CD8-positive, alpha-beta memory T cell (primary cell): ENCODE results near the gene CEMIP2. TPM values are rescaled to one million over a fixed set of nuclear protein-coding genes. Genes with fewer than 3 reads are reported as not detected.
"Not testable (repeated sequence)": the region's sequence is repeated elsewhere in the genome, so short reads cannot be mapped to it uniquely, and the experiment has no call there.

Experiments used
- CTCF ChIA-PET: fragments of 350-600 bp; sonication (Branson Sonifier 250); formaldehyde crosslinking; loops from one replicate; lab custom pipeline; 2021; ENCODE audit warnings: antibody characterized with exemption; lab: Charles Lee
- POLR2A ChIA-PET: fragments of 350-600 bp; sonication (Branson Sonifier 250); formaldehyde crosslinking; loops from one replicate; lab custom pipeline; 2021; ENCODE audit warnings: antibody characterized with exemption; lab: Charles Lee
- DNase-seq, 5 donors: peaks; one replicate each; pipeline versions ENCODE4 v3.0.0 to v3.0.0-alpha.2; 2020 to 2022; ENCODE audit warnings: mixed read lengths in 1 of 5
- H3K27ac ChIP-seq: one replicate; pipeline ENCODE4 v1.7.0; 2013; ENCODE audit warnings: low read depth, mild to moderate bottlenecking, low read length, moderate library complexity
- H3K27me3 ChIP-seq: 2 replicates; pipeline ENCODE4 v1.7.0; 2013; ENCODE audit warnings: low read length, mild to moderate bottlenecking; ENCODE audit not compliant: insufficient read depth, poor library complexity, severe bottlenecking
- H3K36me3 ChIP-seq: 2 replicates; pipeline ENCODE4 v1.7.0; 2013; ENCODE audit warnings: mild to moderate bottlenecking, low read length, moderate library complexity; ENCODE audit not compliant: insufficient read depth
- H3K4me1 ChIP-seq: 2 replicates; pipeline ENCODE4 v1.7.0; 2013; ENCODE audit warnings: mild to moderate bottlenecking, low read length, moderate library complexity; ENCODE audit not compliant: insufficient read depth
- H3K4me3 ChIP-seq: 2 replicates; pipeline ENCODE4 v1.7.0; 2013; ENCODE audit warnings: mild to moderate bottlenecking, low read length
- H3K9me3 ChIP-seq: 2 replicates; pipeline ENCODE4 v1.7.0; 2013; ENCODE audit warnings: mild to moderate bottlenecking, low read length
- H3K27ac Mint-ChIP-seq, 8 donors: one replicate each; pipeline ENCODE4 v1.8.0; 2020 to 2021; ENCODE audit warnings: mixed read lengths in 8 of 8, mild to moderate bottlenecking in 6 of 8, inconsistent platforms in 3 of 8, moderate library complexity in 3 of 8
- H3K27me3 Mint-ChIP-seq, 2 donors: one replicate each; pipeline ENCODE4 v1.8.0; 2020 to 2021; ENCODE audit warnings: mixed read lengths in 2 of 2, mild to moderate bottlenecking in 1 of 2, moderate library complexity in 1 of 2
- H3K36me3 Mint-ChIP-seq, 3 donors: one replicate each; pipeline ENCODE4 v1.8.0; 2020 to 2021; ENCODE audit warnings: mixed read lengths in 3 of 3, inconsistent platforms in 1 of 3, mild to moderate bottlenecking in 1 of 3
- H3K4me1 Mint-ChIP-seq, 3 donors: one replicate each; pipeline ENCODE4 v1.8.0; 2020 to 2021; ENCODE audit warnings: mixed read lengths in 3 of 3, inconsistent platforms in 1 of 3, mild to moderate bottlenecking in 1 of 3
- H3K4me3 Mint-ChIP-seq, 7 donors: one replicate each; pipeline ENCODE4 v1.8.0; 2020 to 2021; ENCODE audit warnings: mixed read lengths in 7 of 7, mild to moderate bottlenecking in 6 of 7, moderate library complexity in 4 of 7, inconsistent platforms in 2 of 7
- H3K9me3 Mint-ChIP-seq, 5 donors: one replicate each; pipeline ENCODE4 v1.8.0; 2020 to 2022; ENCODE audit warnings: mixed read lengths in 5 of 5, mild to moderate bottlenecking in 3 of 5, moderate library complexity in 2 of 5, inconsistent platforms in 1 of 5
- polyA plus RNA-seq: library from polyadenylated mRNA; unstranded; fragments of 300-500 nt; fragmentation: Illumina TruSeq; gene quantifications from one replicate; pipeline ENCODE4 v1.2.3, GENCODE V29; 2021
- total RNA-seq, 2 experiments: library from RNA; stranded (reverse); gene quantifications; one replicate each; pipeline ENCODE4 v1.2.3, GENCODE V29; 2021

The CEMIP2 gene
- total and polyA plus RNA-seq, 3 experiments from 2014 or later = 8.8 to 75.5 (median 74.1) TPM

- Mint-ChIP-seq H3K27me3 (peaks cover 0 to 1% of the 10 kb centered on the region in 2 donors), H3K27ac (no peak overlapping the region), H3K4me1 (peaks cover 0 to 15% (median 10%) of the 10 kb centered on the region in 3 donors), H3K9me3 (no peaks in the 10 kb centered on the region), H3K4me3 (no peak overlapping the region), H3K36me3 (peaks cover 20 to 78% (median 29%) of the 10 kb centered on the region in 3 donors)
- no peak overlapping the region for H3K27ac ChIP-seq
- no peaks in the 10 kb centered on the region for H3K27me3 ChIP-seq
- H3K4me3 ChIP-seq = no peak overlapping the region
- no peaks in the 10 kb centered on the region for H3K4me1 ChIP-seq
- POLR2A ChIA-PET = no interaction called here
- no peaks in the 10 kb centered on the region for H3K9me3 ChIP-seq
- DNase-seq = no peak
- CTCF ChIA-PET = no interaction called here
- H3K36me3 ChIP-seq = peaks cover 24% of the 10 kb centered on the region
Observed at GRCh38 chr9:71692337-71692736, 76.0 kb downstream of the CEMIP2 start.

- H3K9me3 Mint-ChIP-seq, H3K4me3 Mint-ChIP-seq, DNase-seq, H3K9me3 ChIP-seq, H3K4me1 ChIP-seq, H3K27ac Mint-ChIP-seq, H3K4me3 ChIP-seq, POLR2A ChIA-PET, CTCF ChIA-PET, H3K27me3 ChIP-seq, H3K27ac ChIP-seq, H3K27me3 Mint-ChIP-seq: not testable (repeated sequence)
- peaks cover 22% of the 10 kb centered on the region for H3K36me3 ChIP-seq
- Mint-ChIP-seq H3K36me3 (peaks cover 20 to 72% (median 29%) of the 10 kb centered on the region in 3 donors), H3K4me1 (peaks cover 6 to 22% (median 14%) of the 10 kb centered on the region in 3 donors)
Observed at GRCh38 chr9:71691576-71691975, 76.7 kb downstream of the CEMIP2 start.

- Histone ChIP-seq H3K27ac (no peak overlapping the region), H3K27me3 (no peaks in the 10 kb centered on the region), H3K4me3 (no peak overlapping the region), H3K4me1 (peaks cover 8% of the 10 kb centered on the region), H3K9me3 (no peaks in the 10 kb centered on the region), H3K36me3 (peaks cover 22% of the 10 kb centered on the region)
- ChIA-PET POLR2A (no interaction called here), CTCF (interaction anchor here (1.2 kb wide), 1 partner anchor 86 kb away, joined by 3 read pairs; no protein-coding TSS in a partner anchor)
- Mint-ChIP-seq H3K9me3 (no peaks in the 10 kb centered on the region), H3K27ac (no peak overlapping the region), H3K4me3 (no peak overlapping the region), H3K36me3 (peaks cover 20 to 71% (median 29%) of the 10 kb centered on the region in 3 donors), H3K27me3 (peaks cover 0 to 1% of the 10 kb centered on the region in 2 donors), H3K4me1 (peaks cover 14 to 29% (median 22%) of the 10 kb centered on the region in 3 donors)
- DNase-seq = no peak
Observed at GRCh38 chr9:71690689-71691435, 77.5 kb downstream of the CEMIP2 start.

DNA sequence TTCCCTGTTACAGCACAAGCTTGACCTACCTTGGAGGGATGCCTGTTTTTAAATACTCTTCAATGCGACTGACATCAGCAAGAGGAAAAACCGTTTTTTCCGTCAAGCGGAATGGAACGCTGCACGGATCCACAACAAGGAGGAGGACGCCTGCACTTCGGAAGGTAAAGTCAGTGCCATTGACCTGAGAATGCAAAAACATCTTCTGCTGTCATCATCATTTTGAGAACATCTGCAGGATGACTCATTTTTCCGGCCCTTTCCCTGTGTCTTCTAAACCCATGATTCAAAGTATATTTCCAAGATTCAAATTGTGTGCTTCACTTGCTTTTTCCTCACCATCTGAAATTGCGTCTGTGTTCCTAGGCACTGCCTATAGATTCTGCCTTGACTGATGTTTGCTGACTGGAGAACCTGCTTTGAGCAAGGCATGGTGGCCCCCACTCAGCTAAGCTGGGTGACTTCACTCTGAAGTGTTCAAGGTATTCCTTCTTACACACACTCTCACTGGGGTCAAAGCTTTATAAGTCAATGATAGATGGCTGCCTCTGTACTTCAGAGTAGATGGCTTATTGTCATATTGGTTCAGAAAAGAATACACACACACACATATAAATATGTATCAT, 78.1 kb downstream of the CEMIP2 start:
- no peaks in the 10 kb centered on the region for H3K9me3 Mint-ChIP-seq
- ChIA-PET CTCF (interaction anchor here (1.2 kb wide), 1 partner anchor 86 kb away, joined by 3 read pairs; no protein-coding TSS in a partner anchor), POLR2A (no interaction called here)
- peak overlapping the region in 1 of 8 donors; percentile 11 for H3K27ac Mint-ChIP-seq
- H3K36me3 Mint-ChIP-seq = peaks cover 20 to 70% (median 28%) of the 10 kb centered on the region in 3 donors
- Histone ChIP-seq H3K27ac (no peak overlapping the region), H3K4me3 (no peak overlapping the region), H3K4me1 (peaks cover 13% of the 10 kb centered on the region), H3K36me3 (peaks cover 22% of the 10 kb centered on the region), H3K27me3 (no peaks in the 10 kb centered on the region), H3K9me3 (no peaks in the 10 kb centered on the region)
- DNase-seq = no peak
- peaks cover 0 to 1% of the 10 kb centered on the region in 2 donors for H3K27me3 Mint-ChIP-seq
- peaks cover 20 to 36% (median 28%) of the 10 kb centered on the region in 3 donors for H3K4me1 Mint-ChIP-seq
- no peak overlapping the region for H3K4me3 Mint-ChIP-seq

DNA sequence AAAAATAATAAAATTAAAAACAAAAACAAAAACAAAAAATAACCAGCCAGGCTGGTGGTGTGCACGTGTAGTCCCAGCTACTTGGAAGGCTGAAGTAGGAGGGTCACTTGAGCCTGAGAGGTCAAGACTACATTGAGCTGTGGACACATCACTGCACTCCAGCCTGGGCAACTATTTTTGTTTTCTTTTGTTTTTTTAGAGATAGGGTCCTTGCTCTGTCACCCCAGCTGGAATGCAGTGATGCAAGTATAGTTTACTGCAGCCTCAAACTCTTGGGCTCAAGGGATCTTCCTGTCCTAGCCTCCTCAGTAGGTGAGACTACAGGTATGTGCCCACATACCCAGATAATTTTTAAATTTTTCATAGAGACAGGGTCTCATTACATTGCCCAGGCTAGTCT, 80.6 kb downstream of the CEMIP2 start:
- no peak for DNase-seq
- Mint-ChIP-seq H3K27ac (peak overlapping the region in 1 of 8 donors; percentile 50), H3K36me3 (peaks cover 18 to 70% (median 24%) of the 10 kb centered on the region in 3 donors), H3K4me3 (no peak overlapping the region), H3K27me3 (no peaks in the 10 kb centered on the region), H3K9me3 (no peaks in the 10 kb centered on the region), H3K4me1 (peaks cover 41 to 55% (median 44%) of the 10 kb centered on the region in 3 donors)
- ChIA-PET POLR2A (interaction anchor here (0.6 kb wide), 1 partner anchor 95 kb away, joined by 3 read pairs; no protein-coding TSS in a partner anchor), CTCF (no interaction called here)
- Histone ChIP-seq H3K4me1 (peaks cover 28% of the 10 kb centered on the region), H3K27me3 (no peaks in the 10 kb centered on the region), H3K9me3 (no peaks in the 10 kb centered on the region), H3K4me3 (no peak overlapping the region), H3K36me3 (peaks cover 19% of the 10 kb centered on the region), H3K27ac (no peak overlapping the region)

GRCh38 chr9:71685988-71686387, 82.3 kb downstream of the CEMIP2 start:
- H3K27me3 Mint-ChIP-seq = no peaks in the 10 kb centered on the region
- no peak overlapping the region for H3K27ac ChIP-seq

DNA sequence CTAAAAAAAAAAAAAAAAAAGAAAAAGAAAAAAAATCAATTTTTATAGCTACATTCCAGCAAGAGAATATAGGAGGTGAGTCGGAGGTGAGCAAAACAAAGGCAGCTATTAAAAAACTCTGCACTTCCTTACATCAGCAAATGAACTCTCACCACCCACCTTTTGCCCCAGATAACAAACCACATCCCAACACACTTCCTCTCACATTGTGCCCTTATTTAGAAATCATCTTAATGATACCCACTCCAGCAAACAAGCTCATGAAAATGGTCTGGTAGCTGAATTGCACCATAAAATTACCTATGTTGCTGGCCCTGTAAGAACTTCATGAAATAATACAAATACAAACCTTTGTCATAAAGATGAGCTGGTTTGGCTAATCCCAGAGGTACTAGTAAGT, 82.9 kb downstream of the CEMIP2 start:
- H3K36me3 Mint-ChIP-seq = peaks cover 9 to 67% (median 21%) of the 10 kb centered on the region in 3 donors
- H3K9me3 Mint-ChIP-seq = no peaks in the 10 kb centered on the region
- POLR2A ChIA-PET = interaction anchor here (0.6 to 1.3 kb wide), 7 partner anchors 19 to 1318 kb away, joined by 3 to 6 read pairs (median 4); partner anchors contain the start of genes ABHD17B, C9orf85 and ZFAND5
- H3K27me3 ChIP-seq = no peaks in the 10 kb centered on the region
- CTCF ChIA-PET = interaction anchor here (0.9 to 2.4 kb wide), 7 partner anchors 14 to 134 kb away, joined by 3 to 8 read pairs (median 3); no protein-coding TSS in a partner anchor
- peaks cover 17% of the 10 kb centered on the region for H3K36me3 ChIP-seq
- peaks cover 28% of the 10 kb centered on the region for H3K4me1 ChIP-seq
- H3K27me3 Mint-ChIP-seq = no peaks in the 10 kb centered on the region
- H3K4me3 Mint-ChIP-seq = peak overlapping the region; percentile 41 to 93 (median 85)
- H3K27ac Mint-ChIP-seq = peak overlapping the region in 7 of 8 donors; percentile 18 to 95 (median 85)
- H3K9me3 ChIP-seq = no peaks in the 10 kb centered on the region
- H3K4me3 ChIP-seq = no peak overlapping the region
- H3K4me1 Mint-ChIP-seq = peaks cover 44 to 60% (median 49%) of the 10 kb centered on the region in 3 donors
- peak in 4 of 5 donors; percentile 27 to 70 (median 60) for DNase-seq
- H3K27ac ChIP-seq = no peak overlapping the region

More at GRCh38 chr9:71685988-71686387, 82.3 kb downstream of the CEMIP2 start:
- peaks cover 28% of the 10 kb centered on the region for H3K4me1 ChIP-seq
- H3K9me3 ChIP-seq = no peaks in the 10 kb centered on the region
- DNase-seq = no peak
- Mint-ChIP-seq H3K4me1 (peaks cover 44 to 60% (median 49%) of the 10 kb centered on the region in 3 donors), H3K9me3 (no peaks in the 10 kb centered on the region), H3K36me3 (peaks cover 13 to 72% (median 25%) of the 10 kb centered on the region in 3 donors), H3K27ac (peak overlapping the region; percentile 18 to 95 (median 85)), H3K4me3 (peak overlapping the region; percentile 53 to 93 (median 85))
- H3K4me3 ChIP-seq = peak overlapping the region; percentile 7
- no peaks in the 10 kb centered on the region for H3K27me3 ChIP-seq
- H3K36me3 ChIP-seq = peaks cover 19% of the 10 kb centered on the region
- POLR2A ChIA-PET = interaction anchor here (0.8 to 1.3 kb wide), 2 partner anchors 225 to 679 kb away, joined by 4 to 5 read pairs; partner anchors contain the start of genes ABHD17B, C9orf85 and ZFAND5
- CTCF ChIA-PET = interaction anchor here (0.8 to 2.4 kb wide), 5 partner anchors 30 to 83 kb away, joined by 3 to 8 read pairs (median 4); no protein-coding TSS in a partner anchor
